Inflammatory macrophage treated with lipopolysaccharide for 1 hour (primary cell): ENCODE data around the gene SLC43A1.
A peak's percentile ranks its signal among the peaks of the same experiment; 100 is the strongest.

Experiments used
- DNase-seq, 2 donors: peaks; one replicate each; pipeline ENCODE4 v3.0.0-alpha.2; 2020 to 2022

Gene SLC43A1

DNA sequence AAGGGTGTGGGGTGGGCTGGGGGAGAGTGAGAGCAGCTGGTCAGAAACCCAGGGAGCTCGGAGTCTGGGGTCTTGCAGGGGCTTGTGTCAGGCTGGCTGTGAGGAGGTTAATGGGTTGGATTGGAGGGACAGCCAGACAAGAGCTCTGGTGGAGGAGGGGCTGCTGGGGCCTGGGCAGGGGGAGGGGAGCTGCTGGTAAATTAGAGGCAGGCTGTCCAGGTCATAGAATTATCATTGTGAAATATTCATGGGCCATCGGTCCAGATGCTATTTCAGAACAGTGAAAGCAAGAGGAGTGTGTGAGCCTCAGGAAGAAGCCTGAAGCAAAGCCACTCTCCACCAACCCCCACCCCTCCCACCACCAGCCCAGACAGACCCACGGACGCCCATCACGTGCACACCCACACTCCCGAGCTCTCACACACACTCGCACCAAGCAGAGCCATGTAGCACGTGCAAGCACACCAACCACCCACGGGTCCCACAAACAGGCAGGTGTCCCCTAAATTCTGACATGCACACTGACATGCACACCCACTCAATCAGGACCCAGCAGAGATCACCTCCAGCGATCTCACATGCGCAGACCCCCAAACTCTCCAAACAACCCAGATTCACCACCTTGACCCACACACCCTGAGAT is 36.4 kb downstream of the SLC43A1 start:
- no peak for DNase-seq

DNA sequence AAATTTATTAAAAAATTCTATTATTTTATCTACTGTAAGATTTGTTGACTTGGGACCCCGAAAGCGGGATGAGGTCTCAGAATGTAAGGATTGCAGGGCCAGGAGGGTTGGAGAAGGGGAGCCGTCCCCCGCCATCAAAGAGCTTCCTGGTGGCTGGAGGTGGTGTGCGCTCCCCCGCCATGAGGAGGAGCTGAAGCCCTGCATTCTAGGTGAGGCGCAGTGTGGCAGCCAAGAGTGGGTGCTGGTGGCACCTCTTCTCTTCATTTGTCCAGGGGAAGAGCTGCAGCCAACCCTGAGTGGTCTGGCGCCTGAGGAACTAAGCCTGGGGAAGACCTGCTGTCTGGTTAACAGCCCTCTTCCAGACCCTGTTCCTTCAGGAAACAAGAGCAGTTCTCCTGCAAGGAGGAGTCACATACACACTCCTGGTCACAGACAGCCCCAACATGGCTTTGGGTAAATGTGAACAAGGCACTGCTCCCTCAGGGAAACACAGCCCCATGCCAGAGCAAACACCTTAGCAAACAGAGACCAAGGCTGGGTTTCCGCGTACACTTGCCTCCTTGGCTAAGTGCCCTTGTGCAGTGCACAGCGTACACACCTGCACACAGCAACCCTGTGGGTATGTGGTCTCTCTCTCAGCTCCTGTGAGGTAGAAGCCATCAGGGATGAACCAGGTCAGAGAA is 37.9 kb downstream of the SLC43A1 start:
- no peak for DNase-seq

DNA sequence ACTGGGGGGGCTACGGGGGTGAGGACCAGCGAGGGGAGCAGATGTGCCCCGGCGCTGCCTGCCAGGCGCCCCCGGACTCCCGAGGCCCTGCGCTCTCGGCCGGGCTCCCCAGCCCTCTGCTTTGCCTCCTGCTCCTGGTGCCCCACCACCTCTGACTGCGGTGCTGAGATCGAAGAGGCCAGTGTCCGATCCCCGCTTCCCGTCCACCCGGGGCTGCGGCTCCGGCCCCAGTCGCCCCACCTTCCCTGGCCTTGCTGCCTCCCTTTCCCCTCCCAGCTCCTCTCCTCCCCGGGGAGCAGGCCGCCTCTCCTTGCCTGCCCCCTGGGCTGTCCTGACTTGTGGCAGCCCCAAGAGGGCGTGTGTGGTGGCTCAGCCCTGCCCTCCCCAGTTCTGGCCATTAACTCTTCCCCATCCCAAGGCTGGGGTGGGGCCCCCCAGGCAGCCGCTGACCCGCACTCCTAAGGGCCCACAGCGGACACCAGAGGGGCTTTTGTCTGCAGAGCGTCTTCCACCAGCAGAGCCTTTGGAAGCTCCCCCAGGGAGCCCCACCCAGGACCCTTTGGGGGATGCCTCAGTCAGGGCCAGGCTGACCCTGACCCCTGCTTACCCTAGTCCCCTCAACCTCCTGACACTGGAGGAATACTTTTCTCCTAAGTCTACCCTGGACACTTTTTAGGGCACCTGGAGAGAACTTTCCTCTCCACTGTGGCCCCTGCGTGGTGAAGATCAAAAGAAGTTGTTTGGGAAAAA is 38.6 kb downstream of the SLC43A1 start:
- DNase-seq, result peak; percentile 44 to 48

DNA sequence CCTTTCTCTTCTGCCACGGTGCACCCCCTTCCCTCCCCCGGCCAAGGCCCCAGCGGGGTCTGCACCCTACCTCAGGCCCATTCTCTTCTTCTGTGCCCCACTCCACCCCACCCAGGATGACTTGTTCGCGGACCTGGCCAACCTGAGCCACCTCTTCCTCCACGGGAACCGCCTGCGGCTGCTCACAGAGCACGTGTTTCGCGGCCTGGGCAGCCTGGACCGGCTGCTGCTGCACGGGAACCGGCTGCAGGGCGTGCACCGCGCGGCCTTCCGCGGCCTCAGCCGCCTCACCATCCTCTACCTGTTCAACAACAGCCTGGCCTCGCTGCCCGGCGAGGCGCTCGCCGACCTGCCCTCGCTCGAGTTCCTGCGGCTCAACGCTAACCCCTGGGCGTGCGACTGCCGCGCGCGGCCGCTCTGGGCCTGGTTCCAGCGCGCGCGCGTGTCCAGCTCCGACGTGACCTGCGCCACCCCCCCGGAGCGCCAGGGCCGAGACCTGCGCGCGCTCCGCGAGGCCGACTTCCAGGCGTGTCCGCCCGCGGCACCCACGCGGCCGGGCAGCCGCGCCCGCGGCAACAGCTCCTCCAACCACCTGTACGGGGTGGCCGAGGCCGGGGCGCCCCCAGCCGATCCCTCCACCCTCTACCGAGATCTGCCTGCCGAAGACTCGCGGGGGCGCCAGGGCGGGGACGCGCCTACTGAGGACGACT is 39.3 kb downstream of the SLC43A1 start:
- DNase-seq, result no peak

DNA sequence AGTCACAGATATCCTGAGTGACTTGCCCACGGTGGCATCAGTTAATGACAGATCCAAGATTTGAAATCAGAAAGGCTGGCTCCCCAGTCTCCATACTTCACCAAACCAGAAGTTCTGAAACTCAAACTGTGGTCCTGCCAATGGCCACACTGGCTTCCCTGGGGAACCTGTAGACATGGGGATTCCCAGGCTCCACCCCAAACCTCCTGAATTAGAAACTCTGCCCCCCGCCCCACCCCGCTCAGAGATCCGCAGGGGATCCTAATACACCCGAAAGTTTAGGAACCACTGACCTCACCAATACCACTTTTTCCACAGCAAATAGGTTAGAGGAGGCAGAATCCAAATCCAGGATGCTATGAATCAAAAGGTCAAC is 39.8 kb downstream of the SLC43A1 start:
- no peak for DNase-seq

DNA sequence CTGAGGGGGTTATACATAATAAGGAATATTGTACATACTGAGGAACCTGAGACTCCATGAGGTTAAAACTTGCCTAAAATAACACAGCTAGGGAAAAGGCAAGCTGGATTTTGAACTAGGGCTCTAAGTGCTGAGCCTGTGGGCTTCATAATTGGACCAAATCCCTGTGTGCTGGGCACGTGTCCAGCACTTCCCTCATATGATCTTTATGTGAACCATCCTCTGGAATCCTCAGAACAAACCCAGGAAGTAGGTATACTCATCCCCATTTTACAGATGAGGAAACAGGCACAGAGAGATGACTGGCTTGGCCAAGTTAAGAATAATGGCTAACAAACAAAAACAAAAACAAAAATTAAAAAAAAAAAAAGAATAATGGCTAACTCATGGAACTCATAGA is 40.3 kb downstream of the SLC43A1 start:
- no peak for DNase-seq

DNA sequence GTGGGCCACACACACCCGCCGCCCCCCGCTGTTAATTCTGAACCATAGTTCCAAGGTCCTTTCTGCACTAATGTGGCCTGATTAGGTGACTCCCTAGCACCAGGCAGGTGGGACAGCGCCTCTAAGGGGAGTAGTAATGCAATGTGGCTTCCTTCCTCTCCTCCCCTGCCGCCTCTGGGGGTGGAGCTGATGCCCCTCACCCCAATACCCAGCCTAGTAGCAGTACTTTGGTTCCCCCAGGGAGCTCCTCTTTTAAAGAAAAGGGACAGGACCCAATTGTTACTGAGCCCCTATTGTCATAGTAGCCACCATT is 40.7 kb downstream of the SLC43A1 start:
- DNase-seq, result no peak

DNA sequence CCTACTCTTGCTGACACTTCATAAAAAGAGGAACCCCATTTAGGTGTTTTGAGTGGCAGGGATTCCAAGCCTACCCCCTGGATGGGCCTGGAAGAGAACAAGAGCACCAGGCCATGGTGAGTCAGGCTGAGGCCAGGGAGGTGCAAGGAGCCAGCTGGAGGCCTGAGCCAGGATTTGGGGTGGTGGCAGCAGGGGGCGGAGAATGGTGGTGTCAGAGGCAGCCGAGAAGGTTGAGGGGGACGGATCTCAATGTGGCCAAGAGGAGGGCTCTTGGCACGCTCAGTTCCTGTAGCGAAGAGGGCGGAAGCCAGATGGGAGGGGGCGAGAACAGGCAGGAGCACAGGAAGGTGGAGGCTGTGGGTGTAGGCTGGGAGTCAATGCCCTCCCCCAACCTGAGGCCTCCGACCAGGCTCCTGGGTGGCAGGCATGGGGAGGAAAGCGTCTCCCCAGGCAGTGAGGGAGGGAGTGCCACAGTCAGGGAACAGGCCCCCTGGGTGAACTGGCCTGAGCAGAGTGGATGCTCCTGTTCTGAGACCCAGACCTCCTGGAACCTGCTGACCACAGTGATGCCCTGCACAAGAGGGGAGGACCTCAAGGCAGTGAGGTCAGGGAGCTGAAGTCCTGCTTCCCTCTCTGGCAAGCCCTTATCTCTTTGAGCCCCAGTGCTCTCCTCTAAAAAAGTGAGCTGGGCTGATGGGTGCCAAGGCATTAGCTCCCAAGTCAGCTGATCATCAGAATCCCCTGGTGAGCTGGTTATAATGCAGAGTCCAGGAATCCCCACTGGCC is 41.3 kb downstream of the SLC43A1 start:
- no peak for DNase-seq

DNA sequence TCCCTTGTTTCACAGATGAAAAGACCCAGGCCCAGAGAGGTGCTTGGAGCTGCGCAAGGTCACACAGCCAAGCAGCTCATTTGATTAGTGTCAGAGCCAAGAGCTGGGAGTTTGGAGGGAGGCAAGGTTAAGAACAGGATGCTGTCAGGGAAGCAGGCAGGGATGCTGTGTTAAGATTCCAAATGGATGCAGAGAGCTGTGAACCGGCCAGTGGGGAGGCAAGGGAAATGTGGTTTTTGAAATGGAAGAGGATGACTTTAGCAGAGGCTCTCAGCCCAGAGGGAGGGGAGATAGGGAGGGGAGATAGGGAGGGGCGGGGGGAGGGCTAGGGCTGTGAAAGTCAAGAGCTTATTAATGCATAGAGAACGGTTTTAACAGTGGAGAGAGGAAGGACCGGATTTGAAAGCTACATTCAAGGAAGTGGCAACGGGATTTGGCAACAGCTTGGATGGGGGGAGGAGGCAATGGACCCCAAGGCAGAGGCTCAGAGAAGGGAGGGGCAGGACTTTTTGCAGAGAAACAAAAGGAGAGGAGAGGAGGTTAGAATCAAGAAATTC is 42.1 kb downstream of the SLC43A1 start:
- DNase-seq, result no peak

DNA sequence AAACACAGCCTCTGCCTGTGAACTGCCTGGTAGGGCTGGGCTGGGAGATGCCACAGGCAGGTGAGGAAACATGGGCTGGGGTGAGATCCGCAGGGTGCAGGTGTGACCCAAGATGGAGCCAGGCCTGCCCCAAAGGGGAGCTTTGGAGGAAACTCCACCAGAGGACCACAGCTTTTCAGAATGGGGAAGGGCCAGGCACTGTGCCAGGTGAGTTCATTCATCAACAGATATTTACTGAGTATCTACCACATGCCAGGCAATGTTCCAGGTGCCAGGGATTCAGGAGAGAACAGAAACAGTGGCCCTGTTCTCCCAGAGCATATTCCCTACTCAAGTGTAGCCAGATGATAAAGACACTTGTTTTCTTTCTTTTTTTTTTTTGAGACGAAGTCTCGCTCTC is 44.0 kb downstream of the SLC43A1 start:
- no peak for DNase-seq

DNA sequence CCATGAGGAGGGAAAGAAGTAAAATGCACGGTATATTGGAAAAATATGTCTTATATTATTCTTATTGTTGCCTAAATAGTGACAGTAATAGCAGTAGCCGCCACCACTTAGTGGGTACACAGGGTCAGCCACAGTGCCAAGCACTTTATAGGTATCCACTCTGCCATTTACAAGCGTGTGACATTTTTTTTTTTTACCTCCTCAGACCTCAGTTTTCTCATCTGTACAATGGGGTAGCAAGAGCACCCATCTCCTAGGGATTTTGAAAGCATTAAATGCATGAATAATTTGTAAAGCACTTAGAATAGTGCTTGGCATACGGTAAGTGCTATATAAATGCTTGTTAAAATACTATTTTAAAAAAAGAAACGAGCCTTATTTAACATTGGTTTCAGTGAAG is 46.2 kb downstream of the SLC43A1 start:
- DNase-seq, result no peak

DNA sequence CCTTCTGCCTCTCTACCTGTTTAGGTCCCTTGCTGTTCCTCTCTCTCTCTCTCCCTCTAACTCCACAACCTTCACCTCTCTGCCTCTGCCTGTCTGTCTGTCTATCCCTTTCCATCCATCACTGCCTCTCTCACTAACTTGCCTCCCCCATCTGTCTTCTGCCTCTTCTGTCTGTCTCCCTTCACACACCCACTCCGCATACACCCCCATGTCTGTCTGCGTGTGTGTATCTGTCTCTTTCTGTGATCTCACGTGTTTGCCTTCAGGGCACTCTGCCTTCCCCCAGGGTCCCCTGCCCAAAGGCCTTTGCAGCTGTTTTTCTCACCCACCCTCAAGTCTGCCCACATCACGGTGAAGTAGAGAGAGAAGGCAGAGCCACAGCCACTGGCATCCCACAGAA is 47.2 kb downstream of the SLC43A1 start:
- no peak for DNase-seq

DNA sequence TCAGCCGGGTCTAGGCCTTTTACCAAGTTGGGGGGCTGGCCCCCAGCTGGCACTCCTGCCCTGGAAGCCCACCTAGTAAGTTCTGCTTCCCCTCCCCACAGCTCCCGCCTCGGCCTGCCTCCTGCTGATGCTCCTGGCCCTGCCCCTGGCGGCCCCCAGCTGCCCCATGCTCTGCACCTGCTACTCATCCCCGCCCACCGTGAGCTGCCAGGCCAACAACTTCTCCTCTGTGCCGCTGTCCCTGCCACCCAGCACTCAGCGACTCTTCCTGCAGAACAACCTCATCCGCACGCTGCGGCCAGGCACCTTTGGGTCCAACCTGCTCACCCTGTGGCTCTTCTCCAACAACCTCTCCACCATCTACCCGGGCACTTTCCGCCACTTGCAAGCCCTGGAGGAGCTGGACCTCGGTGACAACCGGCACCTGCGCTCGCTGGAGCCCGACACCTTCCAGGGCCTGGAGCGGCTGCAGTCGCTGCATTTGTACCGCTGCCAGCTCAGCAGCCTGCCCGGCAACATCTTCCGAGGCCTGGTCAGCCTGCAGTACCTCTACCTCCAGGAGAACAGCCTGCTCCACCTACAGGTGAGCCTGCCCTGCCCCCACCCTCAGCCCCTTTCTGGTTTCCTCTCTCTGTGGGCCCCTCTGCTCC is 47.9 kb downstream of the SLC43A1 start:
- no peak for DNase-seq

DNA sequence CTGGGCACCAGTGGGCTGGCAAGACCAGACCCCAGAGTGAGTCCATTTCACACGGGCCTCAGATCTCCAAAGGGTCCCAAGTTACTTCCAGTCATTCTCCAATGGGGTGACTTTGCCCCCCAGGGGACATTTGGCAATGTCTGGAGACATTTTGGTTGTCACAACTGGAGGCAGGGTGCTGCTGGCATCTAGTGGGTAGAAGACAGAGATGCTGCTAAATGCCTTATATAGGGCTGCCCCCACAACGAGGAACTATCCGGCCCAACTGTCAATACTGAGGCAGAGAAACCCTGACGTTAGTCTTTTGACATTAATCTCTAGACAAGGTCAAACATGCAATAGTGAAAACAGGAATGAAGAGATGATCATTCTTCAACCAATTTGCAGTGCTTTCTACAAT is 48.8 kb downstream of the SLC43A1 start:
- no peak for DNase-seq

DNA sequence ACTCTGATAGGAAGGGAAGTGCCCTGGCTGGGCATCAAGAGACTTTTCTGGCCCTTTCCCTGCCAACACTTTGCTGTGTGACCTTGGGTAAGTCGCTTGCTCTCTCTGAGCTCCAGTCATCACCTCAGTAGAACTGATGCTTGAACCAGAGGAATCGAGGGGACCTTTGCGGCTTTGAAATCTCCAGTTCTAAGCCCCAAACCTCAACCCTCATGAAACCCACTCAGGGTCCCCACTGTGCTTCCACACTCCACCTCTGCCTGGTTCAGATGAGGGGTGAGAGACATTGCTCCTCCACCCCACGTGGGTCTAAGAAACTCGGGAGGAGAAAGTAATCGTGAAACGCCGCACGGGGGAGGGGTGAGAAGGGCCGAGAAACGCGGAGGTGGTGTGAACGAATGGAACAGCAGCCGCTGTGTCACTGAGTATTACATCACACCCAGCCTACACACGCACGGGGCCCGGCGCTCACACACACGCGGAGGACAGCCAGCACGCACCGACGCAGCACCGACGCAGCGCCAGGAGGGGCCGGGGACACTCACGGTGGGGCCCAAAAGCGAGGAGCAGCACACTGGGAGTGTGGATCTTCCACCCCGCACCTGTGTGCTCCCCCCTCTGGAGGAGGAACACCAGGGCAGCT is 50.8 kb downstream of the SLC43A1 start:
- no peak for DNase-seq

DNA sequence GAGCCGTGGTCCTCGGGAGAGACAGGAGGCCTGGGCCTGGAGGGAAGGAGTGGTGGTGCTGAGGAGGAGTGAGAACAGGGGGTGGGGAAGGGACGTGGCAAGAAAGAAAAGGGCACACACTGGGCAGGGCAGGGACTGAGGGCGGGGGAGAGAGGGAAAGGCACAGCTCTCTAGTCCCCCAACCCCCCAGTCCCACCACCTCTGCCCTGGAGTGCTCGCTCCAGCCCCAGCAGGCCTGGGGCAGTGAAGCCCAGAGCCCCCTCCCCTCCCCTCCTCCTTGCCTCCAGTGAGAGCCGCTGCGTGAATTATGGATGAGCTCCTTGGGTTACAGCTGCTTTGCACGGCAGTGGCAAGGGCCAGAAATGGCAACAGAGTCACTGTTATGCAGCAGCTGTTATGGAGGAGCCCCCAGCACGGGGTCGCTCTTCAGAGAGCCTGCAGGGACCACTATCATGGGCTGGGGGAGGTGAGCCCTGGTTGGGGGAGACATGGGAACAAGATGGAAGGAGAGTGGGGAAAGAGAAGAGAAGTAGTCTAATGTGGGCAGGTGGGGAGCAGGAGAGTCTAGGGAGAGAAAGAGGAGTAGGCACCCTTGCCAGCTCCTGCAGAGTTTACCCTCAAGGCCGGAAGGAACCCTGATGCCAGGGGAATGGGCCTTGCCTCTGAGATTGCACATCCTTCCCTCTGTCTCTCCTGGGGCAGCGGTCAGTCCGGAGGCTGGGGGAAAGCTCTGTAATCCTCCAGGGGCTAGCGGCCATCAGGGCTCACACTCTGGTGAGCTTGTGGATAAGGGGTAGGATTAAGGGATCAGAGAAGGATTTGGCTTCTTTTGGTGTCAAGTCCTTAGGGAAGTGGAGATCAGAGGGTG is 51.6 kb downstream of the SLC43A1 start:
- no peak for DNase-seq

DNA sequence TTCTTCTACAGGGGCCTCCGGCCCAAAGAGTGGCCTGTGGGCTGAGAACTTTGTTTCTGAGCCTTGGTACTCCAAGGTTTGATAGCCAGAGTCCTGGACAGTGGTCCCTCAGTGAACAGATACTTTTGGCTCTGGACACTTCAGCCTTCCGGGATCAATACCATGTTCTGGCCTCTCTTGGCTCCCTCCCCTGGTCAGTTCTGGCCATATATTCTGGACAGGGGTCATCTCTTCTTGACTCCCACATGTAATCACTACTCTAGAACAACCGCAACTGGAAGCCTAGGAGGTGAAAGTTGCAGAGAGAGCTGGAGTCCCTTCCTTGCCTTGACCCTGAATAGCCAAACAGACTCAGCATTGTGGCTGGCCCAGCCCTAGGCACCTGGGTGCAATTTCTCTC is 52.9 kb downstream of the SLC43A1 start:
- DNase-seq, result no peak

DNA sequence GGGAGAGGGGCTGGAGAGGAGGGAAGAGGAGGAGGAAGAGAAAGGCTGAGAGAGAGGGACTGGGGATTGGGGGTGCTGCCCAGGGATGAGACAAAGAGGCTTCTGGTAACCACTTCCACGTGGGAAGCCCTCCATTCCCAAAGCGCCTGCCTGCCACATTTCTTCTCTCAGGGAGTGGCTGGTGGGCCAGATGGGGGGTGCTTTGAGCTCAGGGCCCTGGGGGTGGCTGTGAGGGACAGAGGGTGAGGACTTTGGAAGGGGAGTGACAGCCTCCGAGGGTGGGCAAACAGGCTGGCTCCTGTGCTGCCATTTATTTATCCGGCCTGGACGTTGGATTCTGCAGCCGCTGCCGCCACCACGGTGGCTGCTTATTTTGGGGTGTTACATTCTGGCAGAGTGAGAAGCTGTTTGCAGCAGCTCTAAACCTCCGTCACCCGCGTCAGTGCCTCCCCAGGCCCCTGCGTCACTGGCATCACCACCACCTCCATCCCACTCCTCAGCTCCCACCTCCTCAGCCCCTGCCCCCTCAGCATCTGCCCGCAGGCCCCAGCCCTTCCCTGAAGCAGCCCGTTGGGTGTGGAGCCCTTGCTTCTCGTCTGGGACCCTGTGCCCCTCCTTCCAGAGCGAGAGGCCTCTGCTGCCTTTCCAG is 53.5 kb downstream of the SLC43A1 start:
- no peak for DNase-seq

DNA sequence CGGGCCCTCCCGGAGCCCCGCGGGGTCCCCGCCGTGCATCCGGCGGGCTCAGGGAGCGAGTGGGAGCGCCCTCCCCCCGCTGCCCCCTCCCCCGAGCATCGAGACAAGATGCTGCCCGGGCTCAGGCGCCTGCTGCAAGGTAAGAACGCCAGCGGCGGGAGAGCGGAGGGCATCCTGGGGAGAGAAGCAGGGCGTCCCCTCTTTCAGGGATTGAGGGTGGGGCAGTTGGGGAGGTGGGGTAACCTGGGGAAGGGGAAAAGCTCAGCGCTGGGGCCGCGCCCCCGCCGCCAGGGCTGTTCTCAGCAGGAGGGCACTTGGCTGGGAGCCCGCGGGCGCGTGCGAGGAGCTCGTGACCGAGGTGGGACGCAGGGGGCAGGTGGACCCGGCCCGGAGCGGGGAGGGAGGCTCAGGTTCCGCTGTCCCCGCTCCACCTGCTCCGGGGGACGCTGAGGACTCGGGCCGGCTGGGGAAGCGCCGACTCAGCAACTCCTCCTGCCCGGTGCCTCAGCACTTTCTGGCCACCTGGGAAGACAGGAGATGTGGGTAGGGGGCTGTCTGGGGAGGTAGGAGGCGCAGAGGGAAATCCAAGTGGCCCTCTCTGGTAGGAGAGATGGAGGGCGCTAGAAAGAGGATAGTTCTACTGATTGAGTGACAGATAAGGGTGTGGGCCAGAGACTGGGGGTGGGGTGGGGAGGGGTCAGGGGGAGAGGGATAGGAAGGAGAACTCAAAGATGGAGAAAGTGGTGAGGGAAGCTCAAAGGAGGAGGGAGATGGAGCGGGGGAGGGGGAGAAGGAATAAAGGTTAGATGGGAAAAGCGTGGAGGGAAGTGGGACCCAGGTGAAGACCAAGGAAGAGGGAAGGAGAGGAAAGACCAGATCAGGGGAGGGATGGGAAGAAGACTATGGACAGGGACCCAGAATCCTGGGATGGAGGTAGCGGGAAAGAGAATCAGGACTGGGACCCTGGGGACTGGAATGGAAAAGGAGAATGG is 54.4 kb downstream of the SLC43A1 start:
- no peak for DNase-seq
